ENCODE results near the gene SMYD2. TPM values are rescaled to one million over a fixed set of nuclear protein-coding genes. Genes with fewer than 3 reads are reported as not detected.

Gene SMYD2
- total RNA-seq: 37.2 and 39.0 TPM in 2 replicates

GRCh38 chr1:214281021-214281719 lies at the start of gene SMYD2:
SMYD2 (plus strand) TSS chr1:214281159; CDS start chr1:214281255, 96 bp downstream.

All from hair follicle dermal papilla cell (primary cell).